GM12801 (cell line): ENCODE data around the gene IQGAP2.

Source experiments
- CTCF ChIP-seq: IDR thresholded peaks from one replicate; pipeline ENCODE4 v1.5.1; 2011; ENCODE audit warnings: control low read depth; ENCODE audit not compliant: insufficient read length; ENCODE audit errors: extremely low read depth

IQGAP2 gene

GRCh38 chr5:76620166-76620565 lies 217.1 kb downstream of the IQGAP2 start:
- TF ChIP-seq CTCF, result no peak

- TF ChIP-seq CTCF, result no peak
Measured at GRCh38 chr5:76622076-76622475, 219.0 kb downstream of the IQGAP2 start.

- no peak for TF ChIP-seq CTCF
Measured at GRCh38 chr5:76622973-76623596, 220.0 kb downstream of the IQGAP2 start, which contains the start of gene F2RL2. Gene F2RL2, minus strand, starts transcription at chr5:76623403. Its CDS starts 173 bp downstream, at chr5:76623230.

- no peak for TF ChIP-seq CTCF
Measured at GRCh38 chr5:76625087-76625815, 222.2 kb downstream of the IQGAP2 start.

- TF ChIP-seq CTCF, result no peak
Measured at GRCh38 chr5:76626738-76627137, 223.7 kb downstream of the IQGAP2 start.

- TF ChIP-seq CTCF, result no peak
Measured at GRCh38 chr5:76634661-76635060, 231.6 kb downstream of the IQGAP2 start.

- no peak for TF ChIP-seq CTCF
Measured at GRCh38 chr5:76637490-76637889, 234.4 kb downstream of the IQGAP2 start.
